Measurements from ENCODE around the gene CDK7. TPM values are rescaled to one million over a fixed set of nuclear protein-coding genes. Genes with fewer than 3 reads are reported as not detected.

Gene CDK7
- total RNA-seq, 2 experiments from 2014 or later, result 23.8 to 28.4 TPM

- DNase-seq, result no peak
- Mint-ChIP-seq H3K9me3 (peaks cover 3% of the 10 kb centered on the region), H3K27me3 (ENCODE audit: low read depth) (no peaks in the 10 kb centered on the region), H3K4me1 (ENCODE audit: low read depth) (peaks cover 7% of the 10 kb centered on the region), H3K27ac (no peak overlapping the region), H3K4me3 (no peak overlapping the region), H3K36me3 (ENCODE audit: low read depth) (peaks cover 38% of the 10 kb centered on the region)
- intact Hi-C loops (cut with micrococcal nuclease), result no loop called here
- CTCF ChIA-PET, result interaction anchor here (0.6 kb wide), 1 partner anchor 101 kb away, joined by 4 read pairs; no protein-coding TSS in a partner anchor
Measured at GRCh38 chr5:69305512-69305911, 70.8 kb downstream of the CDK7 start.

DNA sequence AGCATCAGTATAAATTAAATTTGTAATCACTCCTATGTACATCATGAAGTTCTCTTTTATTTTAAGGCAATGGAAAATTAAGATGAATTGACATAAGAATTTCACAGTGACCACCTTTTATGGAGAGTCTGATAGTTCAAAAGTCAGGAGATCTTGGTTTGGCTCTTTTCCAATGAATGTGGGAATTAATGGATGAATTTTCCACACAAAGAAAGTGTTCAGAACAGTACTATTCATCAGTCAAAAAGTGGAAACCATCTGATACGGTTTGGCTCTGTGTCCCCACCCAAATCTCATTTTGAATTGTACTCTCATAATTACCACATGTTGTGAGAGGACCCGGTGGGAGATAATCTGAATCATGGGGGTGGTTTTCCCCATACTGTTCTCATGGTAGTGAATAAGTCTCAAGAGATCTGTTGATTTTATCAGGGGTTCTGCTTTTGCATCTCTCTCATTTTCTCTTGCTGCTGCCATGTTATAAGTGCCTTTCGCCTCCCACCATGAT, 73.4 kb downstream of the CDK7 start:
- Mint-ChIP-seq H3K36me3 (ENCODE audit: low read depth) (peaks cover 53% of the 10 kb centered on the region), H3K27ac (no peak overlapping the region), H3K4me3 (no peak overlapping the region), H3K9me3 (peaks cover 3% of the 10 kb centered on the region), H3K27me3 (ENCODE audit: low read depth) (no peaks in the 10 kb centered on the region), H3K4me1 (ENCODE audit: low read depth) (peaks cover 7% of the 10 kb centered on the region)
- no peak for DNase-seq
- CTCF ChIA-PET, result no interaction called here
- intact Hi-C loops (cut with micrococcal nuclease), result no loop called here

DNA sequence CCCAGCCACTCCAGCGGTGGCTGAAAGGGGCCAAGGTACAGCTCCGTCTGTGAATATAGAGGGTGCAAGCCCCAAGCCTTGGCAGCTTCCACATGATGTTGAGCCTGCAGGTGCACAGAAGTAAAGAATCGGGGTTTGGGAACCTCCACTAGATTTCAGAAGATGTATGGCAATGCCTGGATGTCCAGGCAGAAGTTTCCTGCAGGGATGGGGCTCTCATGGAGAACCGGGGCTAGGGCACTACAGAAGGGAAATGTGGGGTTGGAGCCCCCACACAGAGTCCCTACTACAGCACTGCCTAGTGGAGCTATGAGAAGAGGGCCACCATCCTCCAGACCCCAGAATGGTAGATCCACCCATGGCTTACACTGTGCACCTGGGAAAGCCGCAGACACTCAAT, 74.7 kb downstream of the CDK7 start:
- intact Hi-C loops (cut with micrococcal nuclease), result no loop called here
- CTCF ChIA-PET, result no interaction called here
- H3K27me3 Mint-ChIP-seq (ENCODE audit: low read depth), result no peaks in the 10 kb centered on the region
- H3K9me3 Mint-ChIP-seq, result peaks cover 3% of the 10 kb centered on the region
- no peak overlapping the region for H3K27ac Mint-ChIP-seq
- H3K36me3 Mint-ChIP-seq (ENCODE audit: low read depth), result peaks cover 53% of the 10 kb centered on the region
- peaks cover 7% of the 10 kb centered on the region for H3K4me1 Mint-ChIP-seq (ENCODE audit: low read depth)
- no peak for DNase-seq
- H3K4me3 Mint-ChIP-seq, result no peak overlapping the region

DNA sequence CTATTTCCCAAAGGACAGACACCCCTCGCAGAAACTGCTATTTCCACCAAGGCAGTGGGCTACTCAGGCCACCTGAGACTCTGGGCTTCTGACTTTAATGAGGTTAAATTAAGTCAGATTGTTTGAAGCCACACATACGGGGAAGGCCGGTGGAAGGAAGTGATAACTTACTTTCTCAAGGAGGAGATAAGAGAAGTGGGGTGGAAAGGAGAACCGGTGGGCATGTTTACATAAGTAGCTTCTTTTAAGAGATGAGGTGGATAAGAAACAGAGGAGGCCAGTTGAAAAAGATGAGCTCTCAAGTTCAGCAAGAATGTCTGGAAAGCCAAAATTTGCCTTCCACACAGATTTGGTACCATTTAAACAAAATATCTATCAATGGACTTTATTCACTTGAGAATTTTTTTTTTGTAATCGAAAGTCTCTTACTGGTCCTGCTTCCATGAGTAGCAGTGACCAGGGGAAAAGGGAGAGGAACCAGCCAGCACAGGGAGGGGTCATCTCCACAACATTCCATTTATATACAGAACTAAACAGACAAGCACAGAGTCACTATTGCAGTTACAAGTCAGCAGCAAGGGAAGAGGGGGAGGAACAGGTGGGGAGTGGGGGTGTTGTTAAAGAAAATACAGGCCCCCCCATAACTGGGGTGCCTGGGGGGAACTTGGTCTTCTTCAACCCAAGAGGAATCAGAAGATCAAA, 77.9 kb downstream of the CDK7 start:
- Mint-ChIP-seq H3K36me3 (ENCODE audit: low read depth) (peaks cover 50% of the 10 kb centered on the region), H3K4me1 (ENCODE audit: low read depth) (peaks cover 7% of the 10 kb centered on the region), H3K9me3 (peaks cover 3% of the 10 kb centered on the region), H3K4me3 (no peak overlapping the region), H3K27me3 (ENCODE audit: low read depth) (no peaks in the 10 kb centered on the region), H3K27ac (no peak overlapping the region)
- CTCF ChIA-PET, result interaction anchor here (0.7 kb wide), 2 partner anchors 26 to 235 kb away, joined by 4 read pairs; no protein-coding TSS in a partner anchor
- intact Hi-C loops (cut with micrococcal nuclease), result no loop called here
- no peak for DNase-seq

GRCh38 chr5:69313428-69313827, 78.7 kb downstream of the CDK7 start:
- intact Hi-C loops (cut with micrococcal nuclease), result no loop called here
- Mint-ChIP-seq H3K36me3 (ENCODE audit: low read depth) (peaks cover 46% of the 10 kb centered on the region), H3K4me1 (ENCODE audit: low read depth) (peaks cover 5% of the 10 kb centered on the region), H3K27ac (no peak overlapping the region), H3K4me3 (no peak overlapping the region), H3K27me3 (ENCODE audit: low read depth) (no peaks in the 10 kb centered on the region), H3K9me3 (peaks cover 3% of the 10 kb centered on the region)
- no peak for DNase-seq
- CTCF ChIA-PET, result no interaction called here

- CTCF ChIA-PET, result interaction anchor here (0.6 kb wide), 1 partner anchor 18 kb away, joined by 7 read pairs; no protein-coding TSS in a partner anchor
- peaks cover 32% of the 10 kb centered on the region for H3K36me3 Mint-ChIP-seq (ENCODE audit: low read depth)
Measured at GRCh38 chr5:69315972-69316371, 81.3 kb downstream of the CDK7 start.

GRCh38 chr5:69317391-69317790, 82.7 kb downstream of the CDK7 start:
- H3K36me3 Mint-ChIP-seq (ENCODE audit: low read depth), result peaks cover 26% of the 10 kb centered on the region
- no peaks in the 10 kb centered on the region for H3K27me3 Mint-ChIP-seq (ENCODE audit: low read depth)
- intact Hi-C loops (cut with micrococcal nuclease), result no loop called here
- CTCF ChIA-PET, result no interaction called here
- no peak overlapping the region for H3K4me3 Mint-ChIP-seq
- no peak for DNase-seq
- no peak overlapping the region for H3K27ac Mint-ChIP-seq
- H3K4me1 Mint-ChIP-seq (ENCODE audit: low read depth), result no peaks in the 10 kb centered on the region
- H3K9me3 Mint-ChIP-seq, result no peaks in the 10 kb centered on the region

More at GRCh38 chr5:69315972-69316371, 81.3 kb downstream of the CDK7 start:
- intact Hi-C loops (cut with micrococcal nuclease), result no loop called here
- no peaks in the 10 kb centered on the region for H3K4me1 Mint-ChIP-seq (ENCODE audit: low read depth)
- no peaks in the 10 kb centered on the region for H3K9me3 Mint-ChIP-seq
- DNase-seq, result no peak
- no peak overlapping the region for H3K4me3 Mint-ChIP-seq
- H3K27me3 Mint-ChIP-seq (ENCODE audit: low read depth), result no peaks in the 10 kb centered on the region
- H3K27ac Mint-ChIP-seq, result no peak overlapping the region

DNA sequence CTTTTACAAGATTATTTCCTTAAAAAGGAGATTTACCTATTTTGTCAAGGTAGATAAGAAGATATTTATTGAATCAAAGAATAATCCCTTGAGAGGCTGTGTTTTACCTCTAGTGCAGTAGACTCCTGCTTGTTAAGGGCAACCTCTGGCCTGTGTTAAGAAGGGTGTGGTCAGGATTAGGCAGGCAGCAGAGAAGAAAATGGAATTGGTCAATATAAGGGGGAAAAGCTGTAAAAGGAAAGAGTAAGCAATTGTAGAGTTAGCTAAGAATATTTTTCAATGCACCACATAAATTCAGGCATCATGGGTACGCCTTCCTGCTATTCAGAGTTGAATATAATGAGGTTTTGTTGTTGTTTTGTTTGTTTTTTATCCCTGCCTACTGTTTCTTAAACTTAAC, 91.7 kb downstream of the CDK7 start:
- intact Hi-C loops (cut with micrococcal nuclease), result no loop called here
- H3K27me3 Mint-ChIP-seq (ENCODE audit: low read depth), result no peaks in the 10 kb centered on the region
- CTCF ChIA-PET, result no interaction called here
- no peak for DNase-seq
- peaks cover 1% of the 10 kb centered on the region for H3K36me3 Mint-ChIP-seq (ENCODE audit: low read depth)
- H3K9me3 Mint-ChIP-seq, result no peaks in the 10 kb centered on the region
- no peak overlapping the region for H3K4me3 Mint-ChIP-seq
- H3K4me1 Mint-ChIP-seq (ENCODE audit: low read depth), result peaks cover 2% of the 10 kb centered on the region
- H3K27ac Mint-ChIP-seq, result no peak overlapping the region

Other genes with a start within 250 kb of the CDK7 start
- 10 to 100 TPM; 30.0 to 36.2 TPM for gene SLC30A5, start 140.9 kb upstream of the CDK7 start, total RNA-seq
- 100 to 1,000 TPM; 209 to 211 TPM for gene CCNB1, start 67.7 kb upstream of the CDK7 start, total RNA-seq
- 10 to 100 TPM; 93.0 to 95.2 TPM for gene CENPH, start 45.3 kb upstream of the CDK7 start, total RNA-seq
- gene CCDC125, start 97.9 kb downstream of the CDK7 start, total RNA-seq, result 1 to 10 TPM; 6.1 to 7.5 TPM
- 100 to 1,000 TPM; 102 to 103 TPM for gene AK6, start 134.6 kb downstream of the CDK7 start, total RNA-seq
- gene TAF9, start 134.6 kb downstream of the CDK7 start, total RNA-seq, result 10 to 100 TPM; 74.9 to 79.1 TPM
- 10 to 100 TPM; 24.1 to 26.2 TPM for gene RAD17, start 134.9 kb downstream of the CDK7 start, total RNA-seq
- gene MARVELD2, start 180.2 kb downstream of the CDK7 start, total RNA-seq, result under 1 TPM; 0.45 to 0.64 TPM